ENCODE measurements around the gene SLPI.

GRCh38 chr20:45288376-45288775 is 34.0 kb upstream of the SLPI start:
- TF ChIP-seq, protein P1, sequence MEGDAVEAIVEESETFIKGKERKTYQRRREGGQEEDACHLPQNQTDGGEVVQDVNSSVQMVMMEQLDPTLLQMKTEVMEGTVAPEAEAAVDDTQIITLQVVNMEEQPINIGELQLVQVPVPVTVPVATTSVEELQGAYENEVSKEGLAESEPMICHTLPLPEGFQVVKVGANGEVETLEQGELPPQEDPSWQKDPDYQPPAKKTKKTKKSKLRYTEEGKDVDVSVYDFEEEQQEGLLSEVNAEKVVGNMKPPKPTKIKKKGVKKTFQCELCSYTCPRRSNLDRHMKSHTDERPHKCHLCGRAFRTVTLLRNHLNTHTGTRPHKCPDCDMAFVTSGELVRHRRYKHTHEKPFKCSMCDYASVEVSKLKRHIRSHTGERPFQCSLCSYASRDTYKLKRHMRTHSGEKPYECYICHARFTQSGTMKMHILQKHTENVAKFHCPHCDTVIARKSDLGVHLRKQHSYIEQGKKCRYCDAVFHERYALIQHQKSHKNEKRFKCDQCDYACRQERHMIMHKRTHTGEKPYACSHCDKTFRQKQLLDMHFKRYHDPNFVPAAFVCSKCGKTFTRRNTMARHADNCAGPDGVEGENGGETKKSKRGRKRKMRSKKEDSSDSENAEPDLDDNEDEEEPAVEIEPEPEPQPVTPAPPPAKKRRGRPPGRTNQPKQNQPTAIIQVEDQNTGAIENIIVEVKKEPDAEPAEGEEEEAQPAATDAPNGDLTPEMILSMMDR (IDR thresholded peaks at IDR 0.05): no peak
- no peak for TF ChIP-seq EP300 (IDR thresholded peaks at IDR 0.05)
